HEK293 (cell line): ENCODE measurements around the gene VPS37C.

Experiments
- CTCF ChIP-seq: fragments of 450-650 bp; formaldehyde crosslinking; IDR thresholded peaks from 2 replicates; pipeline ENCODE4 v1.5.1; 2016; ENCODE audit warnings: missing biosample characterization, missing genetic modification characterization
- RBAK ChIP-seq: fragments of 450-650 bp; formaldehyde crosslinking; IDR thresholded peaks from 2 replicates; pipeline ENCODE4 v1.5.1; 2016; ENCODE audit warnings: missing biosample characterization, missing genetic modification characterization
- ZNF121 ChIP-seq: fragments of 450-650 bp; formaldehyde crosslinking; IDR thresholded peaks from 2 replicates; pipeline ENCODE4 v1.5.1; 2016; ENCODE audit warnings: missing biosample characterization, missing genetic modification characterization
- ZNF624 ChIP-seq: fragments of 450-650 bp; formaldehyde crosslinking; IDR thresholded peaks from 2 replicates; pipeline ENCODE4 v1.5.1; 2017; ENCODE audit warnings: missing biosample characterization, missing genetic modification characterization
- ZNF701 ChIP-seq: fragments of 450-650 bp; formaldehyde crosslinking; IDR thresholded peaks from 2 replicates; pipeline ENCODE4 v1.5.1; 2016; ENCODE audit warnings: missing biosample characterization, missing genetic modification characterization

- no peak for TF ChIP-seq ZNF624 (tag by site-specific recombination)
- no peak for TF ChIP-seq ZNF701 (tag by site-specific recombination)
- no peak for TF ChIP-seq CTCF (tag by site-specific recombination)
- no peak for TF ChIP-seq ZNF121 (tag by site-specific recombination)
- TF ChIP-seq RBAK (tag by site-specific recombination) = no peak
Measured at GRCh38 chr11:61124574-61125309, 36.5 kb downstream of the VPS37C start.
